Smooth muscle cell (in vitro differentiated cells): ENCODE measurements around the gene L3MBTL4. TPM values are rescaled to one million over a fixed set of nuclear protein-coding genes. Genes with fewer than 3 reads are reported as not detected.

ENCODE experiments used
- DNase-seq: peaks from one replicate; lab custom pipeline; 2025; ENCODE audit not compliant: unreplicated experiment; lab: John Stamatoyannopoulos, UW
- H2AFZ ChIP-seq: fragments of 200-600 bp; sonication (generic); 2 replicates; pipeline ENCODE4 v1.6.0; 2016; ENCODE audit warnings: antibody characterized with exemption, low read depth, mild to moderate bottlenecking
- H3F3A ChIP-seq: fragments of 200-600 bp; sonication (generic); 2 replicates; pipeline ENCODE4 v1.6.0; 2017; ENCODE audit warnings: antibody characterized with exemption, low read depth
- H3K27ac ChIP-seq: fragments of 200-600 bp; sonication (generic); 2 replicates; pipeline ENCODE4 v1.5.1; 2016; ENCODE audit warnings: low read depth, mild to moderate bottlenecking
- H3K27me3 ChIP-seq: fragments of 200-600 bp; sonication (generic); 2 replicates; pipeline ENCODE4 v1.6.1; 2016; ENCODE audit warnings: low read depth, mild to moderate bottlenecking
- H3K36me3 ChIP-seq: fragments of 200-600 bp; sonication (generic); 2 replicates; pipeline ENCODE4 v1.5.1; 2016; ENCODE audit warnings: low read depth
- H3K4me1 ChIP-seq: fragments of 200-600 bp; sonication (generic); 2 replicates; pipeline ENCODE4 v1.5.1; 2016; ENCODE audit warnings: low read depth
- H3K4me2 ChIP-seq: fragments of 200-600 bp; sonication (generic); 2 replicates; pipeline ENCODE4 v1.6.0; 2016; ENCODE audit warnings: mild to moderate bottlenecking
- H3K4me3 ChIP-seq: fragments of 200-600 bp; sonication (generic); 2 replicates; pipeline ENCODE4 v1.5.1; 2016; ENCODE audit warnings: mild to moderate bottlenecking
- H3K79me2 ChIP-seq: fragments of 200-600 bp; sonication (generic); 2 replicates; pipeline ENCODE4 v1.6.0; 2016; ENCODE audit warnings: low read depth, mild to moderate bottlenecking
- H3K9ac ChIP-seq: fragments of 200-600 bp; sonication (generic); 2 replicates; pipeline ENCODE4 v1.6.0; 2016; ENCODE audit warnings: low read depth
- H3K9me3 ChIP-seq: fragments of 200-600 bp; sonication (generic); replicated peaks from 2 replicates; pipeline ENCODE4 v1.5.1; 2016; ENCODE audit warnings: low read depth
- H4K20me1 ChIP-seq: fragments of 200-600 bp; sonication (generic); 2 replicates; pipeline ENCODE4 v1.6.0; 2016; ENCODE audit warnings: low read depth
- WGBS: methylation state at CpG from one replicate; pipeline ENCODE4 v1.1.7; 2016; ENCODE audit warnings: low lambda C conversion rate; 5-methylcytosine and 5-hydroxymethylcytosine counted together
- polyA plus RNA-seq: library from polyadenylated mRNA; unstranded; fragments of >200 nt; fragmentation: Nextera tagmentation; extraction: Ambion mirVana; gene quantifications from 2 replicates; pipeline ENCODE4 v1.2.1, GENCODE V29; 2016
- total RNA-seq: library from RNA; depleted of rRNA; stranded (reverse); fragments of >200 nt; gene quantifications from 2 replicates; pipeline ENCODE4 v1.2.3, GENCODE V29; 2014
- TF ChIP-seq, protein P1 (sequence below): fragments of 200-600 bp; sonication (generic); IDR thresholded peaks from 2 replicates; pipeline ENCODE4 v1.5.1; 2017; ENCODE audit warnings: borderline replicate concordance, mild to moderate bottlenecking, antibody characterized with exemption; ENCODE audit not compliant: insufficient read depth, poor library complexity, severe bottlenecking

L3MBTL4 gene
- total and polyA plus RNA-seq, 2 experiments from 2014 or later = 3.4 TPM; not detected in 1

DNA sequence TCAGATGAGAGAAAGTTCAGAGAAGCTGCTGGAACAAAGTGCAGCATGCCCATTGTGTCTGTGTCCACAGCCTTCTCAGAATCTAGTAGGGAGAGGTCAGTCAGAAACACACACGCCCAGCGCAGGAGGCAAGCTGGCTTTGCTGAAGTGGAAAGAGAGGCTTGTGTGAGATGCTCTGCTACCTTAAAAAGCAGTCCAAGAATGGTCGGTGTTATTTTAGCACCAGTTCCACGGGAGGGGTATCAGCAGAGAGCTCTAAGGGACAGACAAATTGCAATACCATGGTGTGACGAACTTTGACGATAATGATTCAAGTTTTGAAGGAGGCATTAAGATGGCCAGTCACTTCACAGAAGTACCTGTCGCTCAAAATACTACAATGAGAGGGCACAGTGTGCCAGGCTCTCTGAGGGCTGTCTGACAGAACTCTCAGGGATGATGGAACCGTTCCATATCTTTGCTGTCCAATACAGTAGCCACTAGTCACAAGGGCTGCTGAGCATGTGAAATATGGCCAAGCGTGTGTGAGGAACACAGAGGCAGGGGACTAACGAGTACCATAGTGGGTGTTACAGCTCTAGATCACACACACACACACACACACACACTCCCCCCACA is 281.9 kb downstream of the L3MBTL4 start:
- Histone ChIP-seq H3K4me2 (no peak overlapping the region), H3K4me3 (no peak overlapping the region), H3K36me3 (no peaks in the 10 kb centered on the region), H3K27me3 (no peaks in the 10 kb centered on the region), H3K27ac (no peak overlapping the region), H3K9ac (no peak overlapping the region), H3K79me2 (no peaks in the 10 kb centered on the region), H3K9me3 (no peaks in the 10 kb centered on the region), H4K20me1 (no peaks in the 10 kb centered on the region), H3K4me1 (no peaks in the 10 kb centered on the region), H2AFZ (no peak overlapping the region), H3F3A (no peaks in the 10 kb centered on the region)
- no peak for DNase-seq
- 89% methylated on average over 10 of the region's 10 CpGs for WGBS
- TF ChIP-seq, protein P1, sequence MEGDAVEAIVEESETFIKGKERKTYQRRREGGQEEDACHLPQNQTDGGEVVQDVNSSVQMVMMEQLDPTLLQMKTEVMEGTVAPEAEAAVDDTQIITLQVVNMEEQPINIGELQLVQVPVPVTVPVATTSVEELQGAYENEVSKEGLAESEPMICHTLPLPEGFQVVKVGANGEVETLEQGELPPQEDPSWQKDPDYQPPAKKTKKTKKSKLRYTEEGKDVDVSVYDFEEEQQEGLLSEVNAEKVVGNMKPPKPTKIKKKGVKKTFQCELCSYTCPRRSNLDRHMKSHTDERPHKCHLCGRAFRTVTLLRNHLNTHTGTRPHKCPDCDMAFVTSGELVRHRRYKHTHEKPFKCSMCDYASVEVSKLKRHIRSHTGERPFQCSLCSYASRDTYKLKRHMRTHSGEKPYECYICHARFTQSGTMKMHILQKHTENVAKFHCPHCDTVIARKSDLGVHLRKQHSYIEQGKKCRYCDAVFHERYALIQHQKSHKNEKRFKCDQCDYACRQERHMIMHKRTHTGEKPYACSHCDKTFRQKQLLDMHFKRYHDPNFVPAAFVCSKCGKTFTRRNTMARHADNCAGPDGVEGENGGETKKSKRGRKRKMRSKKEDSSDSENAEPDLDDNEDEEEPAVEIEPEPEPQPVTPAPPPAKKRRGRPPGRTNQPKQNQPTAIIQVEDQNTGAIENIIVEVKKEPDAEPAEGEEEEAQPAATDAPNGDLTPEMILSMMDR = no peak

GRCh38 chr18:6120820-6121279 is 293.9 kb downstream of the L3MBTL4 start:
- no peaks in the 10 kb centered on the region for H3K36me3 ChIP-seq
- H3F3A ChIP-seq = no peaks in the 10 kb centered on the region
- H3K27ac ChIP-seq = no peak overlapping the region
- 95% methylated on average over 4 of the region's 4 CpGs for WGBS
- H3K9ac ChIP-seq = no peak overlapping the region
- peaks cover 15% of the 10 kb centered on the region for H3K4me1 ChIP-seq
- H3K79me2 ChIP-seq = no peaks in the 10 kb centered on the region
- TF ChIP-seq, protein P1 = no peak
- H3K27me3 ChIP-seq = no peaks in the 10 kb centered on the region
- no peak overlapping the region for H2AFZ ChIP-seq
- H4K20me1 ChIP-seq = no peaks in the 10 kb centered on the region
- H3K4me3 ChIP-seq = no peak overlapping the region
- H3K4me2 ChIP-seq = no peak overlapping the region
- DNase-seq = no peak
- H3K9me3 ChIP-seq = no peaks in the 10 kb centered on the region

- Histone ChIP-seq H3K4me1 (peaks cover 15% of the 10 kb centered on the region), H2AFZ (no peak overlapping the region), H3K79me2 (no peaks in the 10 kb centered on the region), H3K9ac (no peak overlapping the region), H3K4me2 (no peak overlapping the region), H3F3A (no peaks in the 10 kb centered on the region), H3K36me3 (no peaks in the 10 kb centered on the region), H4K20me1 (no peaks in the 10 kb centered on the region), H3K9me3 (no peaks in the 10 kb centered on the region), H3K27ac (no peak overlapping the region), H3K4me3 (no peak overlapping the region), H3K27me3 (peaks cover 3% of the 10 kb centered on the region)
- WGBS = 86% methylated on average over 1 of the region's 1 CpG
- TF ChIP-seq, protein P1 = no peak
- no peak for DNase-seq
These were observed 294.9 kb downstream of the L3MBTL4 start for GRCh38 chr18:6119761-6120160.

DNA sequence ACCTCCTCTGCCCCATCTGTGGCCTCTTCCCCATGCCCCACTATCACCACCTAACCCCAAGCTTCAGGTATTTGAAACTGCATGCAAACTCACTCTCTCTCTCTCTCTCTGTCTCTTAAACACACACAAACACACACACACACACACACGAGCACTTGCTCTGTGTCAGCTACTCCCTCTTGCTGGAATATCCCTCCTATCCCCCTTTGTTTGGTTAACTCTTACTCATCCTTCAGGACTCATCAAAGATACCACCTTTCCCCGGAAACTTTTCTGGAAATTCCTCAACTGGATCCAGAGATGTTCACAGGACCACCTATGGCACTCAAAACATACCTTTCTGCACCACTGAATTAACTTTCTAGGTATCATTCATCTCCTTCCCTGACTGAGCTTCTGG is 296.6 kb downstream of the L3MBTL4 start:
- no peak for DNase-seq
- Histone ChIP-seq H3K4me3 (no peak overlapping the region), H2AFZ (no peak overlapping the region), H3K36me3 (no peaks in the 10 kb centered on the region), H3K9me3 (no peaks in the 10 kb centered on the region), H3K4me1 (peaks cover 15% of the 10 kb centered on the region), H3K27ac (no peak overlapping the region), H3K4me2 (no peak overlapping the region), H3K9ac (no peak overlapping the region), H3F3A (no peaks in the 10 kb centered on the region), H4K20me1 (no peaks in the 10 kb centered on the region), H3K79me2 (no peaks in the 10 kb centered on the region), H3K27me3 (peaks cover 10% of the 10 kb centered on the region)
- 76% methylated on average over 2 of the region's 2 CpGs for WGBS
- TF ChIP-seq, protein P1 = no peak
